ENCODE data around the gene PRICKLE1. TPM values are rescaled to one million over a fixed set of nuclear protein-coding genes. Genes with fewer than 3 reads are reported as not detected.

The PRICKLE1 gene
- total and polyA plus RNA-seq, 2 experiments from 2014 or later: 7.7 to 51.7 TPM

DNA sequence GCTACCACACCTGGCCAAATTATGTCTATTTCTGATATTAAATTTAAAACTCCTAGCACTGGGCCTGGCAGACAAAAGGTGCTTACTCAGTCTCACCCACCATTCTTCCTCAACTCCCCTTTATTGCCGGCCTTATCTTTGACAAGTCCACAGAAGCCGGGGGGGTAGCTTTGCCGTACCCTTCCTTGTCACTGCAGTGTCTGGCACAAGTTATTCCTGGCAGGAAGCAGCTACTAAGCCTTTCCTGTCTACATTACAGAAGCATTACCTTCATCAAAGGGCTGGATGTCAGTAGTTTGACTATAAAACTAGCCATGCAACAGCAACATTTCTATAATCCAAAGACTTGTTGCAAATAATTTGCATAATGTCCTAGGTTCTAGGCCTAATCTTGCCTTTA is 127.1 kb downstream of the PRICKLE1 start (continued):
- TF ChIP-seq, protein P1, sequence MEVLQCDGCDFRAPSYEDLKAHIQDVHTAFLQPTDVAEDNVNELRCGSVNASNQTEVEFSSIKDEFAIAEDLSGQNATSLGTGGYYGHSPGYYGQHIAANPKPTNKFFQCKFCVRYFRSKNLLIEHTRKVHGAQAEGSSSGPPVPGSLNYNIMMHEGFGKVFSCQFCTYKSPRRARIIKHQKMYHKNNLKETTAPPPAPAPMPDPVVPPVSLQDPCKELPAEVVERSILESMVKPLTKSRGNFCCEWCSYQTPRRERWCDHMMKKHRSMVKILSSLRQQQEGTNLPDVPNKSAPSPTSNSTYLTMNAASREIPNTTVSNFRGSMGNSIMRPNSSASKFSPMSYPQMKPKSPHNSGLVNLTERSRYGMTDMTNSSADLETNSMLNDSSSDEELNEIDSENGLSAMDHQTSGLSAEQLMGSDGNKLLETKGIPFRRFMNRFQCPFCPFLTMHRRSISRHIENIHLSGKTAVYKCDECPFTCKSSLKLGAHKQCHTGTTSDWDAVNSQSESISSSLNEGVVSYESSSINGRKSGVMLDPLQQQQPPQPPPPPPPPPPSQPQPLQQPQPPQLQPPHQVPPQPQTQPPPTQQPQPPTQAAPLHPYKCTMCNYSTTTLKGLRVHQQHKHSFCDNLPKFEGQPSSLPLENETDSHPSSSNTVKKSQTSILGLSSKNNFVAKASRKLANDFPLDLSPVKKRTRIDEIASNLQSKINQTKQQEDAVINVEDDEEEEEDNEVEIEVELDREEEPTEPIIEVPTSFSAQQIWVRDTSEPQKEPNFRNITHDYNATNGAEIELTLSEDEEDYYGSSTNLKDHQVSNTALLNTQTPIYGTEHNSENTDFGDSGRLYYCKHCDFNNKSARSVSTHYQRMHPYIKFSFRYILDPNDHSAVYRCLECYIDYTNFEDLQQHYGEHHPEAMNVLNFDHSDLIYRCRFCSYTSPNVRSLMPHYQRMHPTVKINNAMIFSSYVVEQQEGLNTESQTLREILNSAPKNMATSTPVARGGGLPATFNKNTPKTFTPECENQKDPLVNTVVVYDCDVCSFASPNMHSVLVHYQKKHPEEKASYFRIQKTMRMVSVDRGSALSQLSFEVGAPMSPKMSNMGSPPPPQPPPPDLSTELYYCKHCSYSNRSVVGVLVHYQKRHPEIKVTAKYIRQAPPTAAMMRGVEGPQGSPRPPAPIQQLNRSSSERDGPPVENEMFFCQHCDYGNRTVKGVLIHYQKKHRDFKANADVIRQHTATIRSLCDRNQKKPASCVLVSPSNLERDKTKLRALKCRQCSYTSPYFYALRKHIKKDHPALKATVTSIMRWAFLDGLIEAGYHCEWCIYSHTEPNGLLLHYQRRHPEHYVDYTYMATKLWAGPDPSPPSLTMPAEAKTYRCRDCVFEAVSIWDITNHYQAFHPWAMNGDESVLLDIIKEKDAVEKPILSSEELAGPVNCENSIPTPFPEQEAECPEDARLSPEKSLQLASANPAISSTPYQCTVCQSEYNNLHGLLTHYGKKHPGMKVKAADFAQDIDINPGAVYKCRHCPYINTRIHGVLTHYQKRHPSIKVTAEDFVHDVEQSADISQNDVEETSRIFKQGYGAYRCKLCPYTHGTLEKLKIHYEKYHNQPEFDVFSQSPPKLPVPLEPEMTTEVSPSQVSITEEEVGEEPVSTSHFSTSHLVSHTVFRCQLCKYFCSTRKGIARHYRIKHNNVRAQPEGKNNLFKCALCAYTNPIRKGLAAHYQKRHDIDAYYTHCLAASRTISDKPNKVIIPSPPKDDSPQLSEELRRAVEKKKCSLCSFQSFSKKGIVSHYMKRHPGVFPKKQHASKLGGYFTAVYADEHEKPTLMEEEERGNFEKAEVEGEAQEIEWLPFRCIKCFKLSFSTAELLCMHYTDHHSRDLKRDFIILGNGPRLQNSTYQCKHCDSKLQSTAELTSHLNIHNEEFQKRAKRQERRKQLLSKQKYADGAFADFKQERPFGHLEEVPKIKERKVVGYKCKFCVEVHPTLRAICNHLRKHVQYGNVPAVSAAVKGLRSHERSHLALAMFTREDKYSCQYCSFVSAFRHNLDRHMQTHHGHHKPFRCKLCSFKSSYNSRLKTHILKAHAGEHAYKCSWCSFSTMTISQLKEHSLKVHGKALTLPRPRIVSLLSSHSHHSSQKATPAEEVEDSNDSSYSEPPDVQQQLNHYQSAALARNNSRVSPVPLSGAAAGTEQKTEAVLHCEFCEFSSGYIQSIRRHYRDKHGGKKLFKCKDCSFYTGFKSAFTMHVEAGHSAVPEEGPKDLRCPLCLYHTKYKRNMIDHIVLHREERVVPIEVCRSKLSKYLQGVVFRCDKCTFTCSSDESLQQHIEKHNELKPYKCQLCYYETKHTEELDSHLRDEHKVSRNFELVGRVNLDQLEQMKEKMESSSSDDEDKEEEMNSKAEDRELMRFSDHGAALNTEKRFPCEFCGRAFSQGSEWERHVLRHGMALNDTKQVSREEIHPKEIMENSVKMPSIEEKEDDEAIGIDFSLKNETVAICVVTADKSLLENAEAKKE (CRISPR knock-in tag; IDR thresholded peaks at IDR 0.05): no peak
- TF ChIP-seq CREB1 (CRISPR knock-in tag; IDR thresholded peaks at IDR 0.05; ENCODE audit: low read depth) (no peak), ZNF114 (CRISPR knock-in tag; IDR thresholded peaks at IDR 0.05) (no peak), EZH2phosphoT487 (IDR thresholded peaks at IDR 0.05; ENCODE audit: unreplicated experiment) (no peak), ZNF331 (CRISPR knock-in tag; IDR thresholded peaks at IDR 0.05; ENCODE audit: low read depth) (no peak)

DNA sequence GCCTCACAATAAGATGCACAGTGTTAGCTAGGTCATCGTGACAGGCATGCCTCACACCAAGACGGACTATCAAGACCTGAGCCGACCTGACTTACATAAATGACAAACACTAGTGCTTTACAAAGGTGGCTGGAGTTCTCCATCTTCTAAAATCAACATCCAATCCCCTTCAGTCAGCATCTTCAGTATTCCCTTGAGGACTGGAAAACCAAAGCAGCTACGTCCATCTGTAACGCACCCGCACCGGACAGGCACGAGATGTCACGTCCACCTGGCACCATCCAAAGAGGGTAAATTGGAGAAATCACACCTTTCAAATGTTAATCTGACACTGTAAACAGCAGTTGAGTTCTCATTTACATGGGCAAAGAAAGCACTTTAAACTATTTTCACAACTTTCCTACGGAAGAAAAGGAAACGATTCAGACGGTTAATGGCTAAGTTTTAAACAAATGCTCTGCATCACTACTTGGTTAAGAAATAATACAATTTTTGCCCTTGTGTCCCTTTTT is 130.2 kb downstream of the PRICKLE1 start:
- H3K4me3 ChIP-seq: peak overlapping the region; percentile 37
- no peak overlapping the region for H3K4me3 Mint-ChIP-seq
- H3K27ac ChIP-seq (ENCODE audit: low read depth): peak overlapping the region; percentile 26; the same call in 1 of the 2 replicates
- no peaks in the 10 kb centered on the region for H3K9me2 ChIP-seq (ENCODE audit: insufficient read depth)
- peaks cover 40% of the 10 kb centered on the region for H3K4me1 ChIP-seq (ENCODE audit: insufficient read depth)
- peak overlapping the region; percentile 69 for H3K4me2 ChIP-seq
- peaks cover 36% of the 10 kb centered on the region for H3K4me1 Mint-ChIP-seq
- peaks cover 73% of the 10 kb centered on the region for H3K36me3 Mint-ChIP-seq (ENCODE audit: low read depth)
- no peaks in the 10 kb centered on the region; the same call in 2 of the 3 replicates for H3K9me3 Mint-ChIP-seq
- H3K36me3 ChIP-seq (ENCODE audit: insufficient read depth): peaks cover 14% of the 10 kb centered on the region; the same call in 1 of the 2 replicates
- ATAC-seq (peak; percentile 20), DNase-seq (ENCODE audit: low spot score) (peak; percentile 57)
- TF ChIP-seq, protein P2, sequence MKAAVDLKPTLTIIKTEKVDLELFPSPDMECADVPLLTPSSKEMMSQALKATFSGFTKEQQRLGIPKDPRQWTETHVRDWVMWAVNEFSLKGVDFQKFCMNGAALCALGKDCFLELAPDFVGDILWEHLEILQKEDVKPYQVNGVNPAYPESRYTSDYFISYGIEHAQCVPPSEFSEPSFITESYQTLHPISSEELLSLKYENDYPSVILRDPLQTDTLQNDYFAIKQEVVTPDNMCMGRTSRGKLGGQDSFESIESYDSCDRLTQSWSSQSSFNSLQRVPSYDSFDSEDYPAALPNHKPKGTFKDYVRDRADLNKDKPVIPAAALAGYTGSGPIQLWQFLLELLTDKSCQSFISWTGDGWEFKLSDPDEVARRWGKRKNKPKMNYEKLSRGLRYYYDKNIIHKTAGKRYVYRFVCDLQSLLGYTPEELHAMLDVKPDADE (IDR thresholded peaks at IDR 0.05): no peak
- peak; percentile 98 for TF ChIP-seq NANOG (IDR thresholded peaks at IDR 0.05; ENCODE audit: borderline replicate concordance)
- TF ChIP-seq STAT1 (IDR thresholded peaks at IDR 0.05; ENCODE audit: unreplicated experiment): no peak
- no peak overlapping the region for H3K27ac Mint-ChIP-seq
- peaks cover 27% of the 10 kb centered on the region; the same call in 1 of the 2 replicates for H4K20me1 ChIP-seq (replicated peaks; ENCODE audit: insufficient read depth)
- H3K27me3 ChIP-seq (ENCODE audit: insufficient read depth): no peaks in the 10 kb centered on the region
- H3F3A ChIP-seq (replicated peaks; ENCODE audit: low read depth): peaks cover 7% of the 10 kb centered on the region; the same call in 1 of the 2 replicates
- peaks cover 9% of the 10 kb centered on the region for H3K79me2 ChIP-seq (replicated peaks; ENCODE audit: insufficient read depth)
- H3K27me3 Mint-ChIP-seq (ENCODE audit: insufficient read depth, low read depth, poor library complexity): peaks cover 3% of the 10 kb centered on the region
- no peak overlapping the region for H2AFZ ChIP-seq
